Activated CD4-positive, alpha-beta T cell treated with anti-CD3 and anti-CD28 coated beads, Interleukin-2, amount 10 ng/mL, durations not matched to agents 7 days and 5 days (primary cell): ENCODE measurements around the gene CEP63. TPM values are rescaled to one million over a fixed set of nuclear protein-coding genes. Genes with fewer than 3 reads are reported as not detected.

Source experiments
- CTCF ChIA-PET: fragments of 350-600 bp; sonication (Branson Sonifier 250); formaldehyde crosslinking; loops from one replicate; lab custom pipeline; 2021; ENCODE audit warnings: antibody characterized with exemption; lab: Charles Lee
- POLR2A ChIA-PET: fragments of 350-600 bp; sonication (Branson Sonifier 250); formaldehyde crosslinking; loops from one replicate; lab custom pipeline; 2021; ENCODE audit warnings: antibody characterized with exemption; lab: Charles Lee
- DNase-seq: peaks from one replicate; pipeline ENCODE4 v3.0.0-alpha.2; 2020
- H3K27ac Mint-ChIP-seq: one replicate; pipeline ENCODE4 v1.8.0; 2021; ENCODE audit warnings: mild to moderate bottlenecking, moderate library complexity, mixed read lengths
- H3K27me3 Mint-ChIP-seq: one replicate; pipeline ENCODE4 v1.8.0; 2021; ENCODE audit warnings: mixed read lengths
- H3K36me3 Mint-ChIP-seq: one replicate; pipeline ENCODE4 v1.8.0; 2021; ENCODE audit warnings: low read depth, mixed read lengths
- H3K4me1 Mint-ChIP-seq: one replicate; pipeline ENCODE4 v1.8.0; 2021; ENCODE audit warnings: mixed read lengths
- H3K4me3 Mint-ChIP-seq: one replicate; pipeline ENCODE4 v1.8.0; 2021; ENCODE audit warnings: mild to moderate bottlenecking, moderate library complexity, mixed read lengths
- H3K9me3 Mint-ChIP-seq: one replicate; pipeline ENCODE4 v1.8.0; 2021; ENCODE audit warnings: mixed read lengths
- total RNA-seq, 2 experiments: library from RNA; stranded (reverse); gene quantifications; one replicate each; pipeline ENCODE4 v1.2.3, GENCODE V29; 2021

Gene CEP63
- total RNA-seq, 2 experiments from 2014 or later, result 25.4 to 26.6 TPM

GRCh38 chr3:134495980-134496379 lies 10.1 kb downstream of the CEP63 start:
- H3K27ac Mint-ChIP-seq, result no peak overlapping the region
- CTCF ChIA-PET, result no interaction called here
- peaks cover 29% of the 10 kb centered on the region for H3K4me1 Mint-ChIP-seq
- POLR2A ChIA-PET, result no interaction called here
- DNase-seq, result no peak
- H3K9me3 Mint-ChIP-seq, result peaks cover 3% of the 10 kb centered on the region
- H3K27me3 Mint-ChIP-seq, result no peaks in the 10 kb centered on the region
- H3K4me3 Mint-ChIP-seq, result no peak overlapping the region
- peaks cover 52% of the 10 kb centered on the region for H3K36me3 Mint-ChIP-seq

- CTCF ChIA-PET, result no interaction called here
- Mint-ChIP-seq H3K9me3 (peaks cover 7% of the 10 kb centered on the region), H3K27me3 (no peaks in the 10 kb centered on the region), H3K4me3 (no peak overlapping the region), H3K36me3 (peaks cover 57% of the 10 kb centered on the region), H3K27ac (no peak overlapping the region), H3K4me1 (peaks cover 30% of the 10 kb centered on the region)
- POLR2A ChIA-PET, result no interaction called here
- no peak for DNase-seq
Measured at GRCh38 chr3:134496471-134497071, 10.7 kb downstream of the CEP63 start.

GRCh38 chr3:134503266-134503665 lies 17.4 kb downstream of the CEP63 start:
- DNase-seq, result no peak
- Mint-ChIP-seq H3K27ac (no peak overlapping the region), H3K9me3 (peaks cover 34% of the 10 kb centered on the region), H3K4me3 (no peak overlapping the region), H3K27me3 (no peaks in the 10 kb centered on the region), H3K36me3 (peaks cover 82% of the 10 kb centered on the region), H3K4me1 (peaks cover 6% of the 10 kb centered on the region)
- CTCF ChIA-PET, result interaction anchor here (0.6 kb wide), 1 partner anchor 690 kb away, joined by 3 read pairs; no protein-coding TSS in a partner anchor
- POLR2A ChIA-PET, result no interaction called here

GRCh38 chr3:134504132-134504531 lies 18.3 kb downstream of the CEP63 start:
- Mint-ChIP-seq H3K27me3 (no peaks in the 10 kb centered on the region), H3K4me3 (no peak overlapping the region), H3K36me3 (peaks cover 82% of the 10 kb centered on the region), H3K27ac (no peak overlapping the region), H3K4me1 (peaks cover 1% of the 10 kb centered on the region), H3K9me3 (peaks cover 36% of the 10 kb centered on the region)
- no peak for DNase-seq
- POLR2A ChIA-PET, result no interaction called here
- CTCF ChIA-PET, result interaction anchor here (0.6 to 0.8 kb wide), 2 partner anchors 18 to 690 kb away, joined by 3 to 5 read pairs; partner anchors contain the start of genes ANAPC13 and CEP63

GRCh38 chr3:134505485-134505884 lies 19.6 kb downstream of the CEP63 start:
- POLR2A ChIA-PET, result no interaction called here
- no peak overlapping the region for H3K27ac Mint-ChIP-seq
- peaks cover 36% of the 10 kb centered on the region for H3K9me3 Mint-ChIP-seq
- H3K27me3 Mint-ChIP-seq, result no peaks in the 10 kb centered on the region
- DNase-seq, result no peak
- no peak overlapping the region for H3K4me3 Mint-ChIP-seq
- H3K4me1 Mint-ChIP-seq, result peaks cover 1% of the 10 kb centered on the region
- CTCF ChIA-PET, result no interaction called here
- H3K36me3 Mint-ChIP-seq, result peaks cover 86% of the 10 kb centered on the region

GRCh38 chr3:134511500-134511899 lies 25.6 kb downstream of the CEP63 start:
- peaks cover 76% of the 10 kb centered on the region for H3K36me3 Mint-ChIP-seq
- no peaks in the 10 kb centered on the region for H3K27me3 Mint-ChIP-seq
- peaks cover 9% of the 10 kb centered on the region for H3K4me1 Mint-ChIP-seq
- no peak overlapping the region for H3K4me3 Mint-ChIP-seq
- H3K27ac Mint-ChIP-seq, result no peak overlapping the region
- DNase-seq, result no peak
- CTCF ChIA-PET, result no interaction called here
- POLR2A ChIA-PET, result no interaction called here
- peaks cover 10% of the 10 kb centered on the region for H3K9me3 Mint-ChIP-seq

- Mint-ChIP-seq H3K27me3 (no peaks in the 10 kb centered on the region), H3K36me3 (peaks cover 49% of the 10 kb centered on the region), H3K27ac (no peak overlapping the region), H3K4me3 (no peak overlapping the region), H3K9me3 (peaks cover 7% of the 10 kb centered on the region), H3K4me1 (peaks cover 6% of the 10 kb centered on the region)
- POLR2A ChIA-PET, result no interaction called here
- CTCF ChIA-PET, result no interaction called here
- DNase-seq, result no peak
Measured at GRCh38 chr3:134516905-134517304, 31.0 kb downstream of the CEP63 start.

- ChIA-PET CTCF (no interaction called here), POLR2A (no interaction called here)
- no peak overlapping the region for H3K27ac Mint-ChIP-seq
- peaks cover 50% of the 10 kb centered on the region for H3K36me3 Mint-ChIP-seq
- no peaks in the 10 kb centered on the region for H3K27me3 Mint-ChIP-seq
- H3K9me3 Mint-ChIP-seq, result peaks cover 15% of the 10 kb centered on the region
- no peak for DNase-seq
- H3K4me1 Mint-ChIP-seq, result peaks cover 6% of the 10 kb centered on the region
- no peak overlapping the region for H3K4me3 Mint-ChIP-seq
Measured at GRCh38 chr3:134517791-134518190, 31.9 kb downstream of the CEP63 start.

GRCh38 chr3:134522541-134522940 lies 36.7 kb downstream of the CEP63 start:
- no peak overlapping the region for H3K27ac Mint-ChIP-seq
- peaks cover 56% of the 10 kb centered on the region for H3K36me3 Mint-ChIP-seq
- H3K9me3 Mint-ChIP-seq, result peaks cover 53% of the 10 kb centered on the region
- H3K4me3 Mint-ChIP-seq, result no peak overlapping the region
- ChIA-PET CTCF (no interaction called here), POLR2A (no interaction called here)
- no peak for DNase-seq
- H3K27me3 Mint-ChIP-seq, result no peaks in the 10 kb centered on the region
- H3K4me1 Mint-ChIP-seq, result peaks cover 3% of the 10 kb centered on the region

- no peak for DNase-seq
- no peaks in the 10 kb centered on the region for H3K4me1 Mint-ChIP-seq
- peaks cover 51% of the 10 kb centered on the region for H3K9me3 Mint-ChIP-seq
- no peak overlapping the region for H3K27ac Mint-ChIP-seq
- H3K27me3 Mint-ChIP-seq, result no peaks in the 10 kb centered on the region
- ChIA-PET CTCF (no interaction called here), POLR2A (no interaction called here)
- no peak overlapping the region for H3K4me3 Mint-ChIP-seq
- H3K36me3 Mint-ChIP-seq, result peaks cover 52% of the 10 kb centered on the region
Measured at GRCh38 chr3:134525293-134525692, 39.4 kb downstream of the CEP63 start.

- peaks cover 48% of the 10 kb centered on the region for H3K36me3 Mint-ChIP-seq
- CTCF ChIA-PET, result no interaction called here
- POLR2A ChIA-PET, result no interaction called here
Measured at GRCh38 chr3:134526319-134526718, 40.5 kb downstream of the CEP63 start.

GRCh38 chr3:134527037-134527436 lies 41.2 kb downstream of the CEP63 start:
- no peaks in the 10 kb centered on the region for H3K4me1 Mint-ChIP-seq
- peaks cover 47% of the 10 kb centered on the region for H3K36me3 Mint-ChIP-seq
- ChIA-PET CTCF (no interaction called here), POLR2A (no interaction called here)
- H3K9me3 Mint-ChIP-seq, result peaks cover 45% of the 10 kb centered on the region
- no peaks in the 10 kb centered on the region for H3K27me3 Mint-ChIP-seq
- no peak overlapping the region for H3K4me3 Mint-ChIP-seq
- DNase-seq, result no peak
- H3K27ac Mint-ChIP-seq, result no peak overlapping the region

More at GRCh38 chr3:134526319-134526718, 40.5 kb downstream of the CEP63 start:
- Mint-ChIP-seq H3K9me3 (peaks cover 46% of the 10 kb centered on the region), H3K27ac (no peak overlapping the region), H3K4me3 (no peak overlapping the region), H3K4me1 (no peaks in the 10 kb centered on the region), H3K27me3 (no peaks in the 10 kb centered on the region)
- DNase-seq, result no peak

GRCh38 chr3:134527538-134528186 lies 41.8 kb downstream of the CEP63 start:
- ChIA-PET POLR2A (no interaction called here), CTCF (no interaction called here)
- Mint-ChIP-seq H3K27ac (no peak overlapping the region), H3K27me3 (no peaks in the 10 kb centered on the region), H3K9me3 (peaks cover 40% of the 10 kb centered on the region), H3K36me3 (peaks cover 43% of the 10 kb centered on the region), H3K4me1 (no peaks in the 10 kb centered on the region), H3K4me3 (no peak overlapping the region)
- no peak for DNase-seq
